Measurements from ENCODE around the gene C2CD4B.

The C2CD4B gene

DNA sequence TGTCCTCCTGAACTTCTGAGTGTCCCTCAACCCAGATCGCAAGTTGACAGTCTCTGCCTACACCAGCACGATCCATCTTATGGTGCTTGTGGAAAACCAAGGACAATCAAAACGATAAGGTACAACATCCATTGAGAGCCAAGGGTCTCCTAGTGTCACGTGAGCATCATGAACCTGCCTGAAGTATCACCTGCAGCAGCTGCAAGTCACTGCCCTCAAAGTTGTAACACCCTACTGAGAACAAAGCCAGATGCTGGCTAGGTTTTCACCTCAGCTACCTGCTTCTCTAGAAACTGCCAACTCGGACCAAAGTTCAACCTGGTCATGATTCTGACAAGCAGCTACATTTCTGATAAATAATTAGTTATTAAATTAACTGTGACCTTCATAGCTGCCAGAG lies 17.5 kb downstream of the C2CD4B start:
- no peak for DNase-seq (ENCODE audit: low spot score)

DNA sequence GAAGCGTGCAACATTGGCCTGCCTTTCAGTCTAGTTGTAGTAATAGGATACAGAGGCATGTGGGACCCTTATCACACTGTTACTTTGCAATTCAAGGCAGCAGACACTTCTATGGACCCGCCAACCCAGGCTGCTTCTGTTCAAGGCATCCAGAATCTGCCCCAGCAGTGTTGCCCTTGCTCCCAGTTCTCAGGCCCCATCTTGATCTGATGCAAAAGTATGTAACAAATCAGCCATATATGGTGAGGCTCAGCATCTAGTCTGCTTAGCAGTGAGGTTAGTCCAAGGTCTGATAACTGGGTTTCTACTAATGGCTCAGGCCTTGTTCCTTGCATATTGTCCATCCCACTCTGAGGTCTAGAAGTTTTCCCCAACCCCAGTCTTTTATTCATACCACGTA lies 17.9 kb downstream of the C2CD4B start:
- DNase-seq (ENCODE audit: low spot score) = no peak

DNA sequence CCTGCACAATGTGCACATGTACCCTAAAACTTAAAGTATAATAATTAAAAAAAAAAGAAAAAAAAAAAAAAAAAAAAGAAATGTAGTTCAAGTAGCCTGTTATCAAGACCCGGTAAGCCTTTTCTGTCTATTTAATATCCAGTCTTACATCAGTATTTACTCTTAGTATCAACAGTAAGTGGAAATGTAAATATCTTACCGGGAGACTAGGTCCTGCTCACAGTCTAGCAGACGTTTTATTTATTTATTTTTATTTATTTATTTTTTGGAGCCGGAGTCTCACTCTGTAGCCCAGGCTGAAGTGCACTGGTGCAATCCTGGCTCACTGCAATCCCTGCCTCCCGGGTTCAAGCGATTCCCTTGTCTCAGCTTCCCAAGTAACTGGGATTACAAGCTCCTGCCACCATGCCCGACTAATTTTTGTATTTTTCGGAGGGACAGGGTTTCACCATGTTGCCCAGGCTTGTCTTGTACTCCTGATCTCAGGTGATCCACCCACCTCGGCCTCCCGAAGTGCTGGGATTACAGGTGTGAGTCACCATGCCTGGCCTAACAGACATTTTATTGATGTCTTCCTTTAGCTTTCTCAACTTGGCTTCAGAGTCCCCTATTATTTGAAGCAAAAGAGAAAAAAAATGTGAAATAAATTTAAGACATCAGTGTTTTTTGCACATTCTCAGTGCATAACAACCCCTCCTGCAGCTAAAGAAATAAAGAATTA lies 19.9 kb downstream of the C2CD4B start:
- DNase-seq (ENCODE audit: low spot score) = no peak

DNA sequence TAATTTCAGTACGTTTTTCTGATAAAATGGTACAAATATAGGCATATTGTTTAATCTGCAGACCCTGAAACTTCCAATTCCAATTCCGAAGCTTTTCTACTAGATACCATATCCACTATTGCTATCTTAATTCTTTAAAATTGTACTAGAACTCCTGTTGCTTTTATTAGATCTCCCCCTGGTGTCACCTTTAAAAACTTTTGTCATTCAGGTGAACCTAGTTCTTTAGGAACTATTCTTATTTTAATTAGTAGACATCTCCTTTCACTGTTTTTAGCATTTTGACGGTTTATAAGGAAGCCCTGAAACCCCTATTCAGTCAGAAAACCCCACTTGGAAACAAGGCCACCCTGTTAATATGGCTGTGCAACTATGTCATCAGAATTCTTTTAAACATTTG lies 22.3 kb downstream of the C2CD4B start:
- DNase-seq (ENCODE audit: low spot score) = no peak

- DNase-seq (ENCODE audit: low spot score) = no peak
Observed at GRCh38 chr15:62141643-62142588, 23.2 kb downstream of the C2CD4B start.

GRCh38 chr15:62141200-62141599 lies 23.9 kb downstream of the C2CD4B start:
- no peak for DNase-seq (ENCODE audit: low spot score)

GRCh38 chr15:62138124-62138523 lies 27.0 kb downstream of the C2CD4B start:
- no peak for DNase-seq (ENCODE audit: low spot score)

GRCh38 chr15:62136911-62137865 lies 27.9 kb downstream of the C2CD4B start:
- DNase-seq (ENCODE audit: low spot score) = no peak

DNA sequence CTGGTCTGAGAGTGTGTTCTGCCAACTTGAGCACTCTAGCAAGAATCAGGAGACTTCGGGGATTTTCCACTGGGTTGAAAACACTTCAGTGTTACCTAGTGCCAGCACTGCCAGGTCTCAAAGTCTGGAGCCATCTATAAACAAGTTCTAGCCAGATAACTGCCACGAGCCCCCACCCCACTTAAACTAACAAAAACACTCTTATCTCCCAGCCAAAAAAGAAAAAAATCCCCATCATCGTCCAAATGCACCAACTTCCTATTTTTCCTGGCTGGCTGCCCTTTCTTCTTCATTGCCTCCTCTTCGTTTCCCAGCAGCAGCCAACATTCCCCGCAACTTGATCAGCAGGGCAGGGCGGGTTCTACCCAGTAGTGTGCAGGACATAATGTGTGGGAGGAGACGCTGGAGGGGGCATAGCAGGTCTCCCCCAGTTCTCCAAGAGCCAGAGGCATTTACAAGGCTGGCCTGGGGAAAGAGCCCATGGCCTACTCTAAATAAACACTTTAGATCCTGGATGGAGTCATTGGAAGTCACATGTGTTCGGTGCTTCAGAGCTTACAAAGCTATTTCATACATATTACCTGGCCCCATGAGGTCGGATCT lies 29.5 kb downstream of the C2CD4B start:
- DNase-seq (ENCODE audit: low spot score) = no peak

DNA sequence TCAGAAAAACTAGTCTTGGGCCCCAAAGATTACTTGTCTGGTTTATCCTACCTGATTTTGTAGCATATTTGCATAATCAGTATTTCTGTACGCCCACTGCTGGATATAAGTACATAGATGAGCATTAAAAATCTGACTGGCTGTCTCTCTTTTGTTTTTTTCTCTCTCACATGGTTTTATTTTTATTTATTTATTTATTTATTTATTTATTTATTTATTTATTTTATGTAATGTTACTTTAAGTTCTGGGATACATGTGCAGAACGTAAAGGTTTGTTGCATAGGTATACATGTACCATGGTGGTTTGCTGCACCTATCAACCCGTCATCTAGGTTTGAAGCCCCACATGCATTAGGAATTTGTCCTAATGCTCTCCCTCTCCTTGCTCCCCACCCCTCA lies 31.9 kb downstream of the C2CD4B start:
- DNase-seq (ENCODE audit: low spot score) = no peak

DNA sequence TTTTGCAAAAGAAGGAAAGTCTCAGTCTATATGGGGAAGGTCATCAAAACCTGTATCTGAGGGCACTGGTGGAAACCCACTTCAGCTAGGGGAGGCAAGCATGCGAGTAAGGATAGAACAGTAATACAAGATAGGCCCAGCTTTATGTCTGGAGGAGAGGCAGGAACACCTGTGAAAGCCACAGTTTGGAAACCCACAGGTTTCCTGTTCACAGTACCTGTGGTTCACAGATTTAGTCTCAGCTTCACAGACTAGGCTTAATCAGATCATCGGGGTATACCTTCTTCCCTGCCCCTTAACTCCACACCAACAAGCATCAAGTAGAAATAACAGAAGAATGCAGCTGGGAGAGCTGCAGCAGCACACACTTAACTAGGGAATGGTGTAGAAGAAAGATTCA lies 36.2 kb downstream of the C2CD4B start:
- DNase-seq (ENCODE audit: low spot score) = no peak

DNA sequence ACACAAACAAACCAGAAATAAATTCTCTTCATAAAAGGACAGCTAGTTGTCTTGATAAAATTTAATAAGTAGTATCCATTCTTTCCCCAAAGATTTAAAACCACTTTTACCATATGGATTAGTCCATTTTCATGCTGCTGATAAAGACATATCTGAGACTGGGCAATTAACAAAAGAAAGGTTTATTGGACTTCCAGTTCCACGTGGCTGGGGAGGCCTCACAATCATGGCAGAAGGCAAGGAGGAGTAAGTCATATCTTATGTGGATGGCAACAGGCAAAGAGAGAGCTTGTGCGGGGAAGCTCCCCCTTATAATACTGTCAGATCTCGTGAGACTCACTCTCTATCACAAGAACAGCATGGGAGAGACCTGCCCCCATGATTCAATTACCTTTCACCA lies 38.7 kb downstream of the C2CD4B start:
- DNase-seq (ENCODE audit: low spot score) = no peak

- DNase-seq (ENCODE audit: low spot score) = no peak
Observed at GRCh38 chr15:62125773-62126172, 39.3 kb downstream of the C2CD4B start.

DNA sequence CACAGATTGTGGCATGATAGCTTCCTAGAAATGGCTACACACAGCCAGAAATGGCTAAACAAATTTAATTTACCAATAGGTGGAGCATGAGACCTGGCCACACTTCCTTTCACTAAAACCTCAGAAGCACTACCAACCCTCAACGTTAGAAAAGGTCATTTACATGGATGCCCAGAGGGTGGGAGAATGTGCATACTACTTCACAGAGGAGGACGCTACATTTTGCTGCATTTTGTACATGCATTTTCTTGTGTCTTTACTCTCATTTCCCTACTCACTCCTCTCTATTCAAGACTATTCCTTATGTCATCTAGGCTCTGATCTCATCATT lies 40.1 kb downstream of the C2CD4B start:
- no peak for DNase-seq (ENCODE audit: low spot score)

GRCh38 chr15:62124176-62124972 lies 40.7 kb downstream of the C2CD4B start:
- DNase-seq (ENCODE audit: low spot score) = no peak

- no peak for DNase-seq (ENCODE audit: low spot score)
Observed at GRCh38 chr15:62122249-62122648, 42.8 kb downstream of the C2CD4B start.

DNA sequence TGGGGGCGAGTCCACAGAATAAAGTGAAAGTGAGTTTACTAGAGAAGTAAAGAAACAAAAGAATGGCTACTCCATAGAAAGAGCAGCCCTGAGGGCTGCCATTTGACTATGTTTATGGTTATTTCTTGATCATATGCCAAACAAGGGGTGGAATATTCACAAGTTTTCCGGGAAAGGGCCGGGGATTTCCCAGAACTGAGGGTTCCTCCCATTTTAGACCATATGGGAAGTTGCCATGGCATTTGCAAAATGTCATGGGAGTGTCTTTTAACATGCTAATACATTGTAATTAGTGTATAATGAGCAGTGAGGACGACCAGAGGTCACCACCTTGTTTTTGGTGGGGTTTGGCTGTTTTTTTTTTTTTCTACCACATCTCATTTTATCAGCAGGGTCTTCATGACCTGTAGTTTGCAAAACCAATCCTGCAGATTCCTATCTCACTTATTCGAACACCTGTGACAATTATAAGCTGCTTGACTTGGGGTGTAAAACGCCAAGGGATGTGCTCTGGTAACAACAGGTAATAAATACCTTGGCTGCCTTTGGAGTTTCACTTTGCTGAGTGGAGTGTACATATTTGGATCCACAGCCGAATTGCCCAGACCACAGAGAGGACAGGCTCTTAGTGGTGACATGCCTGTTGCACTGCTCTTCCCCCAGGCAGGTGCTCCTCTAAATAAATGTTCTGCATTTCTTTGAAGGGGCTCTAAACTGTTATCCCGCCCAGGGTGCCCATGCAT lies 43.6 kb downstream of the C2CD4B start:
- DNase-seq (ENCODE audit: low spot score) = no peak

DNA sequence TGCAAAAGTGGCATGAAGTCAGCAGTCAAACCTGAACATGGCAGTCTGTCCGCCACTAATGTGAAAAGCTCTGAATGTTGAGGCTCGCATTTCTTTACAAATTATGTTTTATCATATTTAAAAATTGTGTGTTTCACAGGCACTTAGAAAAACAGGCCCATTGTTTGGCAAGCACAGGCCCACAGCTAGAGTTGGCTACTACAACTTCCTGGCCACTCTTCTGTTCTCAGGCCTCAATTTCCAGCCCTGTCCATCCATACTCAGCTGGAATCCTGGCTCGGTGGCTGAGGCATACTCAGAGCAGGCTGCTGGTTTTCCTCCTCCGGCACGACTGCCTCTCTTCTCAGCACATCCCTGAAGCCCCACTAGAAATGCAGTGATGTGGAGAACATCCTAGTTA lies 44.3 kb downstream of the C2CD4B start:
- no peak for DNase-seq (ENCODE audit: low spot score)

DNA sequence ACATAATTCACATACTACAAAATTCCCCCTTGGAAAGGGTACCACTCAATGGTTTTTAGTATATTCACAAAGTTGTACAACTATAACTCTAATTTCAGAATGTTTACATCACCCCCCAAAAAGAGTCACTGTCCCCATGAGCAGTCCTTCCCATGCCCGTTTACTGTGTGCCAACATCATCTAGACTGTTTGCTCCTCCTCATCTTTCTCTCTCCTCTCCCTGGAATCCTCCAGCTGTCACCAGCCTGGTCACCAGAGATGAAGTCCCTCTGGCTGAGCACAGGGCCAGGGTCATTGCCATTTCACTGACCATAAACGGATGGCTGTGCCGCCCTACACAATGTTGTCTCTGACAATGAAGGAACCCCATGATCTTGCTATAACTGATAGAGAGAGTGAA lies 45.2 kb downstream of the C2CD4B start:
- no peak for DNase-seq (ENCODE audit: low spot score)

DNA sequence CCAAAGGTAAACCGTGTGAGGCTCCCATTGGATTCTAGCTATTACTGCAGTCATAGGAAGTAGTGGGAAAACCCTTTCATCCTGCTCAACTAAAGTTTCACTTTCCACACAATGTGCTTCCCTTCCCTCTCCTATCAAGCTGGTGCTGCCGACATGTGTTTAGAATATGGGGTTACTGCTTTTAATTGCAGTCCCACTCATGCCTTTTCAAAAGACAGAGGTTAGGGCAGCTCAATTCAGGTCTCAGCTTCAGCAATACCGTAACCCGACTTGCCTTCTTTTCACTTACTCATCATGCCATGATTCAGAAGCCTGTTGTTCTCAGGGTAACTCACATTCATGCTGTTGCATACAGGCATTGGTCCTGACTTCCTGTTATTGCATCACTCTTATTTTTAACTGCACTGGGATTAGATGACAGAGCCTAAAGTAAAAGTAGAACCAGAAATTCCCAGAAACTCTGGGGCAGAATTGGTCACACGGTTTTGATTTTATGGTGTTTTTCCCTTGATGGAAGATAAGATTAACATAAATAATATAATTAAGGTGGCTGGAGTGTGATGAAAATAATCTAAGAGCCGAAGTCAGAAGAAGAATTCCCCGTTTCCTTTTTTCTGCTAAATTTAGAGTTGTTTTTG lies 45.7 kb downstream of the C2CD4B start:
- DNase-seq (ENCODE audit: low spot score) = no peak
